Measurements from ENCODE around the gene KLHL15.

GRCh38 chrX:24054182-24055042, 27.4 kb upstream of the KLHL15 start, which contains the start of gene EIF2S3:
- peak; percentile 79 for TF ChIP-seq CTCF (conservative IDR thresholded peaks at IDR 0.05; ENCODE audit: low read length)
- TF ChIP-seq EZH2phosphoT487 (IDR thresholded peaks at IDR 0.05; ENCODE audit: borderline replicate concordance, low read depth, low read length): no peak

All from OCI-LY7 (cell line).